SK-N-SH (cell line): Measurements from ENCODE around the gene ZMAT5. TPM values are rescaled to one million over a fixed set of nuclear protein-coding genes. Genes with fewer than 3 reads are reported as not detected.
A peak's percentile ranks its signal among the peaks of the same experiment; 100 is the strongest.

Experiments
- CTCF ChIA-PET: fragments of 300-600, 350-600 bp; formaldehyde crosslinking; extraction: SDS; loops from one replicate; lab custom pipeline; 2021; lab: Yijun Ruan, JAX
- POLR2A ChIA-PET: fragments of 350-600 bp; sonication (Branson Sonifier 250); formaldehyde crosslinking; extraction: SDS; loops from one replicate; lab custom pipeline; 2020; ENCODE audit warnings: antibody characterized with exemption, inconsistent platforms; lab: Yijun Ruan, JAX
- DNase-seq: peaks from one replicate; pipeline ENCODE4 v3.0.0; 2012
- H2AFZ ChIP-seq: fragments of 200-600 bp; sonication (generic); 2 replicates; pipeline ENCODE4 v1.8.1; 2016; ENCODE audit warnings: antibody characterized with exemption, mild to moderate bottlenecking, low read depth
- H3F3A ChIP-seq: fragments of 200-600 bp; sonication (generic); replicated peaks from 2 replicates; pipeline ENCODE3; 2016; ENCODE audit warnings: antibody characterized with exemption, mild to moderate bottlenecking; ENCODE audit not compliant: insufficient read depth
- H3K27ac ChIP-seq, 2 experiments: fragments of 200-500 bp in 1 of 2; fragments of 200-600 bp in 1 of 2; sonication (Bioruptor generic) in 1 of 2; sonication (generic), shearing (Covaris generic) in 1 of 2; 2 replicates each; pipeline versions ENCODE4 v1.5.1 to v1.6.1; 2014 to 2016; ENCODE audit warnings: low read depth in 2 of 2, inconsistent platforms in 1 of 2, low read length in 1 of 2, mild to moderate bottlenecking in 1 of 2, mixed read lengths in 1 of 2
- H3K27me3 ChIP-seq: fragments of 200-600 bp; sonication (generic), shearing (Covaris generic); 2 replicates; pipeline ENCODE4 v1.6.1; 2016; ENCODE audit warnings: mixed run types; ENCODE audit not compliant: insufficient read depth
- H3K36me3 ChIP-seq, 2 experiments: fragments of 200-500 bp in 1 of 2; fragments of 200-600 bp in 1 of 2; sonication (Bioruptor generic) in 1 of 2; sonication (generic) in 1 of 2; replicated peaks in 1 of 2; 2 replicates each; pipeline versions ENCODE3 to v1.5.1; 2014 to 2016; ENCODE audit warnings: low read length in 1 of 2, mild to moderate bottlenecking in 1 of 2; ENCODE audit not compliant: insufficient read depth in 2 of 2, control insufficient read depth in 1 of 2
- H3K4me1 ChIP-seq, 2 experiments: fragments of 200-500 bp in 1 of 2; fragments of 200-600 bp in 1 of 2; sonication (Bioruptor generic) in 1 of 2; sonication (generic), shearing (Covaris generic) in 1 of 2; 2 replicates each; pipeline versions ENCODE4 v1.5.1 to v1.6.1; 2014 to 2016; ENCODE audit warnings: low read depth in 1 of 2, low read length in 1 of 2, mixed run types in 1 of 2; ENCODE audit not compliant: insufficient read depth in 2 of 2, control insufficient read depth in 1 of 2
- H3K4me2 ChIP-seq: fragments of 200-600 bp; sonication (generic), shearing (Covaris generic); 2 replicates; pipeline ENCODE4 v1.6.1; 2017; ENCODE audit warnings: mixed run types
- H3K4me3 ChIP-seq, 2 experiments: fragments of 200-500 bp in 1 of 2; fragments of 200-600 bp in 1 of 2; sonication (Bioruptor generic) in 1 of 2; sonication (generic), shearing (Covaris generic) in 1 of 2; 2 replicates each; pipeline versions ENCODE4 v1.5.1 to v1.8.1; 2014 to 2016; ENCODE audit warnings: low read depth in 2 of 2, inconsistent platforms in 1 of 2, low read length in 1 of 2, mild to moderate bottlenecking in 1 of 2, mixed read lengths in 1 of 2, moderate library complexity in 1 of 2
- H3K79me2 ChIP-seq: fragments of 200-600 bp; sonication (generic); 2 replicates; pipeline ENCODE4 v1.8.1; 2017; ENCODE audit warnings: mild to moderate bottlenecking; ENCODE audit not compliant: insufficient read depth
- H3K9ac ChIP-seq: fragments of 200-600 bp; sonication (generic); 2 replicates; pipeline ENCODE4 v1.6.1; 2017; ENCODE audit warnings: mixed run types
- H3K9me2 ChIP-seq: fragments of 200-600 bp; sonication (generic); 2 replicates; pipeline ENCODE4 v1.6.1; 2017; ENCODE audit warnings: mixed run types
- H3K9me3 ChIP-seq: fragments of 200-600 bp; sonication (generic); 2 replicates; pipeline ENCODE4 v1.6.1; 2017; ENCODE audit warnings: mixed run types, mild to moderate bottlenecking, moderate library complexity
- H4K20me1 ChIP-seq: fragments of 200-600 bp; sonication (generic); 2 replicates; pipeline ENCODE4 v1.6.1; 2017; ENCODE audit warnings: mild to moderate bottlenecking, mixed run types; ENCODE audit not compliant: insufficient read depth
- CHD2 ChIP-seq: fragments of 150-350 bp; IDR thresholded peaks from 2 replicates; pipeline ENCODE4 v1.6.1; 2018; ENCODE audit warnings: low read length; ENCODE audit not compliant: partially characterized antibody
- EP300 ChIP-seq, 2 experiments: IDR thresholded peaks; 2 replicates each; pipeline versions ENCODE4 v1.4.0 to v1.6.1; 2012; ENCODE audit warnings: borderline replicate concordance in 1 of 2, low read depth in 1 of 2, low read length in 1 of 2
- EZH2phosphoT487 ChIP-seq: fragments of 200-600 bp; sonication (generic); IDR thresholded peaks from 2 replicates; pipeline ENCODE4 v1.6.1; 2017; ENCODE audit warnings: low read depth, mixed run types, mild to moderate bottlenecking, antibody characterized with exemption, moderate library complexity, borderline replicate concordance
- FOSL2 ChIP-seq: IDR thresholded peaks from 2 replicates; pipeline ENCODE4 v1.4.0; 2012; ENCODE audit warnings: low read depth, mild to moderate bottlenecking, moderate library complexity, borderline replicate concordance
- MAX ChIP-seq: IDR thresholded peaks from 2 replicates; pipeline ENCODE4 v1.4.0; 2012; ENCODE audit warnings: low read depth
- MEF2A ChIP-seq: IDR thresholded peaks from 2 replicates; pipeline ENCODE4 v1.4.0; 2012; ENCODE audit warnings: low read depth, borderline replicate concordance
- MXI1 ChIP-seq: IDR thresholded peaks from 2 replicates; pipeline ENCODE4 v1.6.1; 2012; ENCODE audit warnings: mild to moderate bottlenecking, low read depth, low read length, improper control_type of control experiment
- NFIC ChIP-seq: IDR thresholded peaks from 2 replicates; pipeline ENCODE4 v1.4.0; 2012; ENCODE audit warnings: borderline replicate concordance
- RAD21 ChIP-seq: IDR thresholded peaks from 2 replicates; pipeline ENCODE4 v1.6.1; 2012; ENCODE audit warnings: mild to moderate bottlenecking, low read length
- RFX5 ChIP-seq: IDR thresholded peaks from 2 replicates; pipeline ENCODE4 v1.6.1; 2012; ENCODE audit warnings: mild to moderate bottlenecking, improper control_type of control experiment, low read length
- TCF12 ChIP-seq: IDR thresholded peaks from 2 replicates; pipeline ENCODE4 v1.4.0; 2012
- TEAD4 ChIP-seq: IDR thresholded peaks from 2 replicates; pipeline ENCODE4 v1.4.0; 2012; ENCODE audit warnings: mild to moderate bottlenecking, borderline replicate concordance; ENCODE audit not compliant: insufficient read depth
- USF1 ChIP-seq: IDR thresholded peaks from 2 replicates; pipeline ENCODE4 v1.4.0; 2012; ENCODE audit warnings: low read depth, borderline replicate concordance
- USF2 ChIP-seq: fragments of 150-350 bp; IDR thresholded peaks from 2 replicates; pipeline ENCODE4 v1.6.1; 2017; ENCODE audit warnings: antibody characterized with exemption, low read length, low read depth, borderline replicate concordance
- YY1 ChIP-seq: IDR thresholded peaks from 2 replicates; pipeline ENCODE4 v1.4.0; 2012; ENCODE audit warnings: low read depth, mild to moderate bottlenecking
- WGBS: methylation state at CpG from one replicate; pipeline ENCODE4 v1.1.6; 2017; ENCODE audit warnings: low lambda C conversion rate; 5-methylcytosine and 5-hydroxymethylcytosine counted together
- polyA plus RNA-seq, 3 experiments: library from polyadenylated mRNA; depleted of rRNA; stranded (reverse); fragments of >200 nt; gene quantifications; 2 replicates each; pipeline ENCODE4 v1.2.3, GENCODE V29; 2012
- TF ChIP-seq, protein P1 (sequence below): IDR thresholded peaks from 2 replicates; pipeline ENCODE4 v1.4.0; 2012; ENCODE audit warnings: low read depth, borderline replicate concordance

Gene ZMAT5
- polyA plus RNA-seq, 1 of the 3 experiments (the other 2 are of a cell fraction) = 35.0 TPM

- H3F3A ChIP-seq = no peaks in the 10 kb centered on the region
- POLR2A ChIA-PET = no interaction called here
- no peak for DNase-seq
- no peak overlapping the region for H2AFZ ChIP-seq
- no peak overlapping the region for H3K9ac ChIP-seq
- H4K20me1 ChIP-seq = no peaks in the 10 kb centered on the region
- H3K9me2 ChIP-seq = no peaks in the 10 kb centered on the region
- WGBS = 76% methylated on average over 7 of the region's 9 CpGs
- H3K27me3 ChIP-seq = no peaks in the 10 kb centered on the region
- H3K36me3 ChIP-seq = peaks cover 0 to 2% of the 10 kb centered on the region in 2 experiments
- no peaks in the 10 kb centered on the region for H3K9me3 ChIP-seq
- no peaks in the 10 kb centered on the region for H3K79me2 ChIP-seq
- no peak overlapping the region for H3K4me3 ChIP-seq
- no peak for TF ChIP-seq EP300 (IDR thresholded peaks at IDR 0.05; ENCODE audit: borderline replicate concordance in 1 of 2, low read depth in 1 of 2, low read length in 1 of 2)
- TF ChIP-seq CHD2 = no peak
- no peak for TF ChIP-seq TEAD4
- TF ChIP-seq FOSL2 = no peak
- TF ChIP-seq USF2 = no peak
- no peak for TF ChIP-seq MXI1
- TF ChIP-seq TCF12 = no peak
- no peak for TF ChIP-seq RAD21
- no peak for TF ChIP-seq MEF2A
- TF ChIP-seq, protein P1, sequence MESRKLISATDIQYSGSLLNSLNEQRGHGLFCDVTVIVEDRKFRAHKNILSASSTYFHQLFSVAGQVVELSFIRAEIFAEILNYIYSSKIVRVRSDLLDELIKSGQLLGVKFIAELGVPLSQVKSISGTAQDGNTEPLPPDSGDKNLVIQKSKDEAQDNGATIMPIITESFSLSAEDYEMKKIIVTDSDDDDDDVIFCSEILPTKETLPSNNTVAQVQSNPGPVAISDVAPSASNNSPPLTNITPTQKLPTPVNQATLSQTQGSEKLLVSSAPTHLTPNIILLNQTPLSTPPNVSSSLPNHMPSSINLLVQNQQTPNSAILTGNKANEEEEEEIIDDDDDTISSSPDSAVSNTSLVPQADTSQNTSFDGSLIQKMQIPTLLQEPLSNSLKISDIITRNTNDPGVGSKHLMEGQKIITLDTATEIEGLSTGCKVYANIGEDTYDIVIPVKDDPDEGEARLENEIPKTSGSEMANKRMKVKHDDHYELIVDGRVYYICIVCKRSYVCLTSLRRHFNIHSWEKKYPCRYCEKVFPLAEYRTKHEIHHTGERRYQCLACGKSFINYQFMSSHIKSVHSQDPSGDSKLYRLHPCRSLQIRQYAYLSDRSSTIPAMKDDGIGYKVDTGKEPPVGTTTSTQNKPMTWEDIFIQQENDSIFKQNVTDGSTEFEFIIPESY = no peak
- H3K4me1 ChIP-seq = peaks cover 0 to 30% of the 10 kb centered on the region in 2 experiments; a peak in 1 of 4 replicates
- H3K27ac ChIP-seq = no peak overlapping the region; a peak in 1 of 4 replicates
- H3K4me2 ChIP-seq = no peak overlapping the region
- CTCF ChIA-PET = interaction anchor here (0.9 to 3.9 kb wide), 3 partner anchors 45 to 354 kb away, joined by 3 to 20 read pairs (median 3); no protein-coding TSS in a partner anchor
Observed at GRCh38 chr22:29734838-29735237, 32.0 kb downstream of the ZMAT5 start.

DNA sequence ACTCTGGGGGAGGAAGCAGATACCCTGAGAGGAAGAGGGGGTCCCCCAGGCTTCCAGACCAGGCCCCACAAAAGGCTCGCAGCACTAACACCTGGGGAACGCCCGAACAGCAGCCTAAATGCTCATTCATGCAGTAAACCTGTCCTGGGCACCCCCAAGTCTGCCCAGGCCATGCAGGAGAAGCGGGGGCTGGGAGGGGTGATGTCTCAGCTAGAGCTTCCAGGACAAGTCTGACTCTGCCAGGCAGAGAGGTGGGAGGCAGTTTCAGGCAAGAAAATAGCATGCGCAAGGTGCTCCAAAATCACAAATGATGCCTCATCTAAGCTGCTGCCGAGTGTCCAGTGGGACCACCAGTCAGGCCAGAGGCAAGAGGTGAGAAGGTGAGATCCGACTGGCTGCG, 32.4 kb downstream of the ZMAT5 start:
- 100% methylated on average over 2 of the region's 8 CpGs for WGBS
- Histone ChIP-seq H3K4me1 (peaks cover 0 to 30% of the 10 kb centered on the region in 2 experiments; a peak in 1 of 4 replicates), H3K4me2 (no peak overlapping the region), H3K27ac (peak overlapping the region in 1 of 2 experiments; percentile 78; a peak in 2 of 4 replicates), H3K36me3 (peaks cover 0 to 2% of the 10 kb centered on the region in 2 experiments), H3K27me3 (no peaks in the 10 kb centered on the region), H3F3A (no peaks in the 10 kb centered on the region), H3K9me2 (no peaks in the 10 kb centered on the region), H3K79me2 (no peaks in the 10 kb centered on the region), H3K9me3 (no peaks in the 10 kb centered on the region), H3K9ac (no peak overlapping the region), H3K4me3 (no peak overlapping the region), H2AFZ (no peak overlapping the region), H4K20me1 (no peaks in the 10 kb centered on the region)
- POLR2A ChIA-PET = interaction anchor here (1.6 kb wide), 1 partner anchor 12 kb away, joined by 9 read pairs; no protein-coding TSS in a partner anchor
- CTCF ChIA-PET = interaction anchor here (0.9 to 3.9 kb wide), 6 partner anchors 23 to 354 kb away, joined by 3 to 20 read pairs (median 6); no protein-coding TSS in a partner anchor
- DNase-seq = no peak
- TF ChIP-seq NFIC (no peak), USF1 (no peak), MAX (no peak), YY1 (no peak), EZH2phosphoT487 (no peak), TCF12 (no peak), RFX5 (no peak), EP300 (IDR thresholded peaks at IDR 0.05; ENCODE audit: borderline replicate concordance in 1 of 2, low read depth in 1 of 2, low read length in 1 of 2) (no peak)
